Parathyroid adenoma (tissue), 2 donors: ENCODE results near the gene LRRC73.
"Not testable (repeated sequence)": the region's sequence is repeated elsewhere in the genome, so short reads cannot be mapped to it uniquely, and the experiment has no call there.

Experiments used
- H2AFZ ChIP-seq: fragments of 300-600 bp; sonication (generic); one replicate; pipeline ENCODE4 v1.7.0; 2017; ENCODE audit warnings: antibody characterized with exemption, mild to moderate bottlenecking
- H3K27ac ChIP-seq: fragments of 300-600 bp; sonication (generic); one replicate; pipeline ENCODE4 v1.7.0; 2017
- H3K27me3 ChIP-seq: fragments of 300-600 bp; sonication (generic); one replicate; pipeline ENCODE4 v1.7.0; 2017; ENCODE audit warnings: low read length; ENCODE audit not compliant: control insufficient read depth, insufficient read depth
- H3K36me3 ChIP-seq: fragments of 300-600 bp; sonication (generic); one replicate; pipeline ENCODE4 v1.7.0; 2017; ENCODE audit warnings: low read length; ENCODE audit not compliant: control insufficient read depth, insufficient read depth
- H3K4me1 ChIP-seq: fragments of 300-600 bp; sonication (generic); one replicate; pipeline ENCODE4 v1.7.0; 2017; ENCODE audit warnings: control low read depth
- H3K4me2 ChIP-seq: fragments of 300-600 bp; sonication (generic); one replicate; pipeline ENCODE4 v1.7.0; 2017; ENCODE audit warnings: low read length
- H3K4me3 ChIP-seq: fragments of 300-600 bp; sonication (generic); one replicate; pipeline ENCODE4 v1.7.0; 2017; ENCODE audit warnings: low read depth, low read length
- H3K79me2 ChIP-seq: fragments of 300-600 bp; sonication (generic); one replicate; pipeline ENCODE4 v1.7.0; 2017; ENCODE audit warnings: control low read depth
- H3K9ac ChIP-seq: fragments of 300-600 bp; sonication (generic); one replicate; pipeline ENCODE4 v1.7.0; 2017; ENCODE audit warnings: mild to moderate bottlenecking
- H3K9me3 ChIP-seq: fragments of 300-600 bp; sonication (generic); one replicate; pipeline ENCODE4 v1.7.0; 2017; ENCODE audit warnings: low read length; ENCODE audit not compliant: control insufficient read depth
- TF ChIP-seq, protein P1 (sequence below): fragments of 300-600 bp; sonication (generic); IDR thresholded peaks from one replicate; pipeline ENCODE4 v1.7.0; 2017; ENCODE audit warnings: antibody characterized with exemption, mild to moderate bottlenecking
- donor health status: primary hyperparathyroidism.

LRRC73 gene, protein sequence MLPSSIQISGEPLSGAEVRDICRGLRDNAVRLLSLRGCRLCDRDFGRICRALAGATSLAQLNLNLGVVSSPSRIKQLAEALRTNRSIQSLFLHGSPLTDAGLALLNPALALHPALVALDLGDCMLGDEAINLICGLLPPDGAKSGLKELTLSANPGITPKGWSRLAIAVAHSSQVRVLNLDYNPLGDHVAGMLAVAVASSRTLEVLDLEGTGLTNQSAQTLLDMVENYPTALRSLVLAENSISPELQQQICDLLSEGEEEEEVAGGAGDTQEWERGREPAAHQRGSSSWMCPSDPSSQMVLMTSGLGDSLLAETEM

DNA sequence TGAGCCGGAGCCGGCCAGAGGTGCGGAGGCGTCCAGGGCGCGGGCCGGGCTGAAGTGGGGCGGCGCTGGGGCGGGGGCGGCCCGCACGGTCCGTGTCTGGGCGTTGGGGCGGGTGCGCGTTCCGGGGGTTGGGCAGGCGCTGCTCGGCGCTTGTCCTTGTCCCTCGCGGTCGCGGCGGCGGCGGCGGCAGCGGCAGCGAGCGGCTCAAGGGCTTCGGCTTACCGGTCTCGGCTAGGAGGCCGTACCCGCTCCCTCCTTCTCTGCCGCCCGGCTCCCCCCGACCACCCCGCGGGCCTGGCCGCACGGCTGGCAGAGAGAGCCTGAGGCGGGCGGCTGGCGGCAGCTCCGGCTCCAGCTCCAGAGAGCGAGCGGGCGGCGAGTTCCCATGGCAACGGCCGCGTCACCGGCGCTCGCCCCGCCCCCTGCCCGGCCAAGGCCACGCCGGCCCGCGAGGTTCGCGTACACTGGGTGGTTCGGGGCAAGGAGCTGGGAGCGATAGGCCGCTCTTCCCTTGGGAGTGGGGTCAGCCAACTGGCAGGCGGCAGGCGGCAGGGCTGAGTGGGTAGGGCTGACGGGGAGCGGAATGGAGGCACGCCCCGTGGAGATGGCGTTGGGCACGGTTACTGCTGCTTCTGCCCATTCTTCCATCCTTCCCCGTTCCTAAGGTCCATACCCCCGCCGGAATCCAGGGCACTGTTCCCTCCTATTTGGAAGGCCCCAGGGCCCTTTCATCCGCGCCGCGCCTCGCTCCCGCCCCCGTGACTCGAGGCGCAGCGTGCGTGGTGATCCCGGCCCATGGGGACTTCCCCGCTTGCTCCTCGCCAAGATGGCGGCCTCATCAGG lies at the start of gene LRRC73:
Gene LRRC73, minus strand, starts transcription at position 363 of the 843 bp plus-strand sequence. CDS start 561 bp downstream, outside the sequence.
- H3K9me3 ChIP-seq = no peaks in the 10 kb centered on the region
- peak within 1 kb of the TSS; percentile 65 for H3K4me3 ChIP-seq
- peaks cover 2% of the 10 kb centered on the region for H3K79me2 ChIP-seq
- no peaks in the 10 kb centered on the region for H3K36me3 ChIP-seq
- peak within 1 kb of the TSS; percentile 58 for H3K27ac ChIP-seq
- TF ChIP-seq, protein P1, sequence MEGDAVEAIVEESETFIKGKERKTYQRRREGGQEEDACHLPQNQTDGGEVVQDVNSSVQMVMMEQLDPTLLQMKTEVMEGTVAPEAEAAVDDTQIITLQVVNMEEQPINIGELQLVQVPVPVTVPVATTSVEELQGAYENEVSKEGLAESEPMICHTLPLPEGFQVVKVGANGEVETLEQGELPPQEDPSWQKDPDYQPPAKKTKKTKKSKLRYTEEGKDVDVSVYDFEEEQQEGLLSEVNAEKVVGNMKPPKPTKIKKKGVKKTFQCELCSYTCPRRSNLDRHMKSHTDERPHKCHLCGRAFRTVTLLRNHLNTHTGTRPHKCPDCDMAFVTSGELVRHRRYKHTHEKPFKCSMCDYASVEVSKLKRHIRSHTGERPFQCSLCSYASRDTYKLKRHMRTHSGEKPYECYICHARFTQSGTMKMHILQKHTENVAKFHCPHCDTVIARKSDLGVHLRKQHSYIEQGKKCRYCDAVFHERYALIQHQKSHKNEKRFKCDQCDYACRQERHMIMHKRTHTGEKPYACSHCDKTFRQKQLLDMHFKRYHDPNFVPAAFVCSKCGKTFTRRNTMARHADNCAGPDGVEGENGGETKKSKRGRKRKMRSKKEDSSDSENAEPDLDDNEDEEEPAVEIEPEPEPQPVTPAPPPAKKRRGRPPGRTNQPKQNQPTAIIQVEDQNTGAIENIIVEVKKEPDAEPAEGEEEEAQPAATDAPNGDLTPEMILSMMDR = no peak
- H3K4me1 ChIP-seq = peaks cover 10% of the 10 kb centered on the region
- no peak within 1 kb of the TSS for H3K9ac ChIP-seq
- H2AFZ ChIP-seq = peak within 1 kb of the TSS; percentile 88
- no peaks in the 10 kb centered on the region for H3K27me3 ChIP-seq
- H3K4me2 ChIP-seq = peak within 1 kb of the TSS; percentile 86

DNA sequence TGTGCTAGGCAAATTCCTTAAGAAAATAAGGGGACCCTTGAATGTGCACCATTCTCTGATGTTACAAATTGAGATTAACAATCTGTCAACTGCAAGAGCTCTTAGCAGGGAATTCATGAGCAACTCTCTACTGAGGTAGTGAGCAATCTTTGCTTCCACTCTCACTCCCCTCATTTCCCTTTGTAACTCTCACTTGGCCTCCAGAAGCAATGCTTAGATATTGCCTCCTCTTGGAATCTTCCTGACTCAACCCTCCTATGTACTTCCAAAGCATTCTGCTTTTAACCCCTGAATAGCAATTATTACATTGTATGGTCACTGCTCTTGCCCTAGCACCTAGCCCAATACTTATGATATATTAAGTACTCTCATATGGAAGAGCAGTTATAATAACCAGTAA lies 49.2 kb upstream of the LRRC73 start:
- H3K9me3 ChIP-seq = no peaks in the 10 kb centered on the region
- H3K36me3 ChIP-seq = no peaks in the 10 kb centered on the region
- H3K79me2 ChIP-seq = no peaks in the 10 kb centered on the region
- H3K27ac ChIP-seq = no peak overlapping the region
- no peaks in the 10 kb centered on the region for H3K27me3 ChIP-seq
- TF ChIP-seq, protein P1 = no peak
- H3K9ac ChIP-seq = no peak overlapping the region
- no peak overlapping the region for H2AFZ ChIP-seq
- H3K4me1 ChIP-seq = no peaks in the 10 kb centered on the region
- H3K4me2 ChIP-seq = no peak overlapping the region
- H3K4me3 ChIP-seq = no peak overlapping the region

DNA sequence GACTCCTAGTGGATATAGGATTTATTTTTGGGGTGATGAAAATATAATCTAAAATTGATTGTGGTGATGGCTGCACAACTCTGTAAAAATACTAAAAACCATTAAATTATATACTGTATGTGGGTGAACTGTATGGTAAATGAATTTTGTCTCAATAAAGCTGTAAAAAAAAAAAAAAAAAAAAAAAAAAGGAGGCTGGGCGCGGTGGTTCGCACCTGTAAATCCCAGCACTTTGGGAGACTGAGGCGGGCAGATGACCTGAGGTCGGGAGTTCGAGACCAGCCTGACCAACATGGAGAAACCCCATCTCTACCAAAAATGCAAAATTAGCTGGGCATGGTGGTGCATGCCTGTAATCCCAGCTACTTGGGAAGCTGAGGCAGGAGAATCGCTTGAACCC lies 47.5 kb upstream of the LRRC73 start:
- H3K4me3 ChIP-seq, H3K27me3 ChIP-seq, H2AFZ ChIP-seq, H3K27ac ChIP-seq, H3K4me1 ChIP-seq, H3K9me3 ChIP-seq, H3K36me3 ChIP-seq, H3K79me2 ChIP-seq, H3K9ac ChIP-seq, H3K4me2 ChIP-seq: not testable (repeated sequence)

GRCh38 chr6:43547222-43547621 lies 37.1 kb upstream of the LRRC73 start:
- no peaks in the 10 kb centered on the region for H3K36me3 ChIP-seq
- TF ChIP-seq, protein P1 = no peak

DNA sequence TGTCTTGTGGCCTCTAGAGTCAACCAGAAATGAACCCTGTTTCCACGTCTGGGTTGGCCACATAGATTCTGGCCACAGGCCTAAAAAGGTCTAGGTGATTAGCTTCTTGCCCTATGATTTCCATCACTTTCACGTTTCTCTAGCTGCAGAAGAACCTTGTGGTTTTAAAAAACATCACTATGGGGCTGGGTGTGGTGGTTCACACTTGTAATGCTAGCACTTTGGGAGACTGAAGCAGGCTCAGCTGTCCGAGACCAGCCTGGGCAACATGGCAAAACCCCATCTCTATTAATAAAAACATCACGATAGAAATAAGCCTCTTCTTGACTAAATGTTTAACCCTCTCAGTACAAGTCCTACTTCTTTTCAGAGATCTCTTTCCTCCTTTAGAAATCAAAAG lies 34.3 kb upstream of the LRRC73 start:
- H3K9me3 ChIP-seq = no peaks in the 10 kb centered on the region
- H3K27ac ChIP-seq = no peak overlapping the region
- no peaks in the 10 kb centered on the region for H3K27me3 ChIP-seq
- no peak overlapping the region for H2AFZ ChIP-seq
- no peaks in the 10 kb centered on the region for H3K79me2 ChIP-seq
- TF ChIP-seq, protein P1 = no peak
- no peak overlapping the region for H3K4me3 ChIP-seq
- H3K36me3 ChIP-seq = no peaks in the 10 kb centered on the region
- no peak overlapping the region for H3K4me2 ChIP-seq
- H3K9ac ChIP-seq = no peak overlapping the region
- no peaks in the 10 kb centered on the region for H3K4me1 ChIP-seq

More at GRCh38 chr6:43547222-43547621, 37.1 kb upstream of the LRRC73 start:
- Histone ChIP-seq H2AFZ (no peak overlapping the region), H3K9me3 (no peaks in the 10 kb centered on the region), H3K4me1 (no peaks in the 10 kb centered on the region), H3K27ac (no peak overlapping the region), H3K4me3 (no peak overlapping the region), H3K9ac (no peak overlapping the region), H3K79me2 (no peaks in the 10 kb centered on the region), H3K4me2 (no peak overlapping the region), H3K27me3 (no peaks in the 10 kb centered on the region)
